AG09319 (cell line): ENCODE results near the gene OTOG.

ENCODE experiments used
- DNase-seq: peaks from one replicate; pipeline ENCODE4 v3.0.0-alpha.2; 2010; ENCODE audit warnings: low read depth; ENCODE audit errors: extremely low read depth
- TF ChIP-seq, protein P1 (sequence below): IDR thresholded peaks from 2 replicates; pipeline ENCODE4 v1.5.1; 2011; ENCODE audit warnings: low read depth, mild to moderate bottlenecking, inconsistent platforms, low read length, moderate library complexity

OTOG gene

GRCh38 chr11:17574141-17575091 lies 27.4 kb downstream of the OTOG start:
- DNase-seq, result no peak
- TF ChIP-seq, protein P1, sequence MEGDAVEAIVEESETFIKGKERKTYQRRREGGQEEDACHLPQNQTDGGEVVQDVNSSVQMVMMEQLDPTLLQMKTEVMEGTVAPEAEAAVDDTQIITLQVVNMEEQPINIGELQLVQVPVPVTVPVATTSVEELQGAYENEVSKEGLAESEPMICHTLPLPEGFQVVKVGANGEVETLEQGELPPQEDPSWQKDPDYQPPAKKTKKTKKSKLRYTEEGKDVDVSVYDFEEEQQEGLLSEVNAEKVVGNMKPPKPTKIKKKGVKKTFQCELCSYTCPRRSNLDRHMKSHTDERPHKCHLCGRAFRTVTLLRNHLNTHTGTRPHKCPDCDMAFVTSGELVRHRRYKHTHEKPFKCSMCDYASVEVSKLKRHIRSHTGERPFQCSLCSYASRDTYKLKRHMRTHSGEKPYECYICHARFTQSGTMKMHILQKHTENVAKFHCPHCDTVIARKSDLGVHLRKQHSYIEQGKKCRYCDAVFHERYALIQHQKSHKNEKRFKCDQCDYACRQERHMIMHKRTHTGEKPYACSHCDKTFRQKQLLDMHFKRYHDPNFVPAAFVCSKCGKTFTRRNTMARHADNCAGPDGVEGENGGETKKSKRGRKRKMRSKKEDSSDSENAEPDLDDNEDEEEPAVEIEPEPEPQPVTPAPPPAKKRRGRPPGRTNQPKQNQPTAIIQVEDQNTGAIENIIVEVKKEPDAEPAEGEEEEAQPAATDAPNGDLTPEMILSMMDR, result no peak

DNA sequence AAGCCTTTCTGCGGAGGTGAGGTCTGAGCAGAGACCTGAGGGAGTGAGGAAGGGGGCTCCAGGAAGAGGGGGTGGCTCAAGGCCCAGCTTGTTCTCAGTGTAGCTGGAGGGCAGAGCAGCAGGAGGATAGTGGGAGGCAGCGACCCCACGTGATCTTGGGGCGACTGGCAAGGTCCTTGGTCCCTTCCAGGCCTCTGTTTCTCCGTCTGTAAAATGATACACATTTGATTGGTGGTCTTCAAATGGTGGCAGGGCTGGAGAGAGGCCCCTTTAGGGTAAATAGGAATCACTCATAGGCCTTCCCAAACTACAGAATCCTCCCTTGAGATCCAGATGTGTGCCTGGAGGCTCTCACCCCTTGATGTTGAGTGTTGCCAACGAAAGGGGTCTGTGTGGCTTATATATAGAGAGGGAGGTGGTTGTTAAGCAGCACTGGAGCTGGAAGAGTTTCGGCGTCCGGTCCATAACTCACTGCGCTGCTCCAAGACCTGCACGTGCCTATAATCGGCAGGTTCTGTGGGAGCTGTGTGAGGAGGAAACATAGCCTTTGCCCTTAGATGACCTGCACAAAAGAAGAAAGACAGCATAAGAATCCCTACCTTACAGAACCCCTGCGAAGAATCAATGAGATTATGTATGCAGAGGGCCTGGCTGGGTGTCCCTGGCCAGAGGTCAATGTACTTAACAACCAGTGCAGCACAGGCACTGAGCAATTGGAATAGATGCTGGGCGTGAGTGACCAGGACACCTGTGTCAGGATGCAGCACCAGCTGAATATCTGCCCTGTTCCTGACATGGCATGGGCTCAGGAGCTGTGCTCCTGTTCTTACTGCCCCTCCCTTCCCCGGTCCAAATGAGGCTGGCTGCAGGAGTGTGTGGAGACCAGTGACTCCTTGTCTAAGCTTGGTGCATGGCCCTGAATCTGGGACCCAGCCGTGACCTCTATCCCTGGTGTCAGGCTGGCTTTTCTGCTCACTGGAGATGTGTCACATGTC lies 28.7 kb downstream of the OTOG start:
- TF ChIP-seq, protein P1, result no peak
- no peak for DNase-seq

- TF ChIP-seq, protein P1, result no peak
- no peak for DNase-seq
Observed at GRCh38 chr11:17578296-17578695, 31.2 kb downstream of the OTOG start.

DNA sequence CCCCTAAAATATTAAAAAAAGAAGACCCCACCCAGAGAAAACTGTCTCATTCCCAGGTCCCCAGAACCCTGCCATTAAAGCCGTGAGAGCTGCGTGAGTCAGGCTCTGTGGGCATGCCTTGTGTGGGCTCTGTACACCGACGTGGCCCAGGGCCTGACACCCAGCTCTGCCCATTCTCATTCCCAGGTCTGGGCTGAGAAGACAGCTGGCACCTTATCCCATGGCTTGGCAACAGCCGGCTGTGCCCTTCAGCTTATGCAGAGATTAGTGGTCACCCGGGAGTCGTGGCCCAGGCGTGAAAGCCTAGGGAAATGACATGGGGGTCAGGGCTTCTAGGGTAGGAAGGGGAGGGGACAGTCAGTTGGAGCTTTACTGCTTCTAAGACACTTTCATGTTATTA lies 31.9 kb downstream of the OTOG start:
- no peak for DNase-seq
- TF ChIP-seq, protein P1, result no peak

DNA sequence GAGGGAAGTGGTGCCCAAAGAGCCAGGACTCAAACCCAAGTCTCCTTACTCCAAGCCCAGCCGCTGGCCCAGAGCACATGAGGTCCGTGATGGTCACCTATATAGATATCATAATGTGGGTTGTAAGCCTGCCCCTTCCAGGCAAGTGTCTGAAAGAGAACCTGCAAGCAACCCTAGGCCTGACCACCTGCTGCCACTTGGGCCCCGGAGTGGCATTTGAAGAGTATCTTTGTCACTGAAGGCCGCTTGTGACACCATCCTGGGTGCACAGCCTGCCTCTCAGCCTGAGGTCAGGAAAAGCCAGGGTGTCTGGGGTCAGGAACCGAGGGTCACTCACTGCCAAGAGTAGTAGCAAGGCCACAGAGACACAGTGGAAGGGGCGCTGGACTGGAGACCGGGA lies 32.4 kb downstream of the OTOG start:
- TF ChIP-seq, protein P1, result no peak
- no peak for DNase-seq

DNA sequence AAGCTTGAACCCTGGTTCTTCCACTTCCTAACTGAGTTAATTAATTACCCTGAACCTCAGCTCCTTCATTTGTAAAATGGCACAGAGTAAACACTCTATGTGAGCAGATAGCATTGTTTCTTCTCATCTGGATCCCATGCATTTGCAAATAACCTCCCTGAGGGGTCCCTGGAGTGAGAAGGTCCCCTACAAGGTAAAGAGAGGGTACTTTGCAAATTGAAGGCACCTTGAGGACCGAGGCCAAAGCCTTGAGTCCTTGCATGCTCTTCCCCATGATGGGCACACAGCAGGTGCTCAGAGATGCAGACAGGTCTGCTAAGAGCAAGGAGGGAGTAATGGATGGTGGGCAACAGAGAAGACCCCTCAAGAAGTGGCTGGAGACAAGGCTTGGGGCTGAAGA lies 33.2 kb downstream of the OTOG start:
- DNase-seq, result no peak
- TF ChIP-seq, protein P1, result no peak
